SH-SY5Y (cell line): Measurements from ENCODE around the gene POLR1A.

Source experiments
- GATA2 ChIP-seq: IDR thresholded peaks from 2 replicates; pipeline ENCODE4 v1.6.1; 2011; ENCODE audit warnings: mild to moderate bottlenecking, low read depth, low read length
- GATA3 ChIP-seq: IDR thresholded peaks from 2 replicates; pipeline ENCODE4 v1.6.1; 2011; ENCODE audit warnings: low read depth, mild to moderate bottlenecking, low read length, moderate library complexity

- TF ChIP-seq GATA3 (no peak), GATA2 (no peak)
These were observed 68.4 kb downstream of the POLR1A start for GRCh38 chr2:86037141-86037794.
